ENCODE data around the gene TCOF1.
A peak's percentile ranks its signal among the peaks of the same experiment; 100 is the strongest.

TCOF1 gene

GRCh38 chr5:150350524-150351344, 6.8 kb upstream of the TCOF1 start:
- Histone ChIP-seq H3K27me3 (ENCODE audit: control insufficient read depth in 3 of 3, insufficient read depth in 3 of 3, low read depth in 1 of 3, low read length in 3 of 3) (peaks cover 0 to 4% (median 0%) of the 10 kb centered on the region in 3 experiments), H3K4me3 (ENCODE audit: low read length in 2 of 2) (no peak overlapping the region), H2BK120ac (ENCODE audit: low read depth, low read length) (no peak overlapping the region), H4K8ac (ENCODE audit: low read depth, low read length) (no peak overlapping the region), H2AK5ac (ENCODE audit: low read depth, low read length) (no peak overlapping the region), H3K9ac (ENCODE audit: low read depth, low read length, poor library complexity) (no peak overlapping the region), H2AFZ (ENCODE audit: low read length) (no peak overlapping the region), H3K18ac (ENCODE audit: low read length) (no peak overlapping the region), H3K79me1 (ENCODE audit: low read depth, low read length) (no peaks in the 10 kb centered on the region), H3K27ac (replicated peaks; ENCODE audit: low read length) (no peak overlapping the region), H2BK5ac (ENCODE audit: low read length) (no peak overlapping the region), H4K91ac (ENCODE audit: low read depth, low read length, poor library complexity) (no peak overlapping the region), H3K23ac (ENCODE audit: low read depth, low read length, poor library complexity) (no peak overlapping the region), H3K4me1 (ENCODE audit: control insufficient read depth in 2 of 2, insufficient read depth in 1 of 2, low read depth in 1 of 2, low read length in 2 of 2) (peaks cover 3 to 40% of the 10 kb centered on the region in 2 donors), H2BK15ac (ENCODE audit: low read length) (no peak overlapping the region), H3K9me3 (replicated peaks in 1 of 2; ENCODE audit: control insufficient read depth in 2 of 2, insufficient read depth in 1 of 2, low read depth in 1 of 2, low read length in 2 of 2) (no peaks in the 10 kb centered on the region), H3K4ac (ENCODE audit: low read length) (no peak overlapping the region), H3K36me3 (replicated peaks in 1 of 2; ENCODE audit: control insufficient read depth in 2 of 2, insufficient read depth in 2 of 2, low read length in 2 of 2) (no peaks in the 10 kb centered on the region), H3K14ac (ENCODE audit: low read length) (peak overlapping the region; percentile 42), H3K4me2 (ENCODE audit: insufficient read depth, low read length, poor library complexity, severe bottlenecking) (no peak overlapping the region), H2BK12ac (ENCODE audit: low read length) (no peak overlapping the region)
- no CpG with 5 or more reads among the region's 7 CpGs for WGBS, 2 donors (ENCODE audit: extremely low coverage in 2 of 2, insufficient read length in 2 of 2, insufficient replicate concordance in 1 of 2)
- peak; percentile 36 for DNase-seq (ENCODE audit: low spot score)

DNA sequence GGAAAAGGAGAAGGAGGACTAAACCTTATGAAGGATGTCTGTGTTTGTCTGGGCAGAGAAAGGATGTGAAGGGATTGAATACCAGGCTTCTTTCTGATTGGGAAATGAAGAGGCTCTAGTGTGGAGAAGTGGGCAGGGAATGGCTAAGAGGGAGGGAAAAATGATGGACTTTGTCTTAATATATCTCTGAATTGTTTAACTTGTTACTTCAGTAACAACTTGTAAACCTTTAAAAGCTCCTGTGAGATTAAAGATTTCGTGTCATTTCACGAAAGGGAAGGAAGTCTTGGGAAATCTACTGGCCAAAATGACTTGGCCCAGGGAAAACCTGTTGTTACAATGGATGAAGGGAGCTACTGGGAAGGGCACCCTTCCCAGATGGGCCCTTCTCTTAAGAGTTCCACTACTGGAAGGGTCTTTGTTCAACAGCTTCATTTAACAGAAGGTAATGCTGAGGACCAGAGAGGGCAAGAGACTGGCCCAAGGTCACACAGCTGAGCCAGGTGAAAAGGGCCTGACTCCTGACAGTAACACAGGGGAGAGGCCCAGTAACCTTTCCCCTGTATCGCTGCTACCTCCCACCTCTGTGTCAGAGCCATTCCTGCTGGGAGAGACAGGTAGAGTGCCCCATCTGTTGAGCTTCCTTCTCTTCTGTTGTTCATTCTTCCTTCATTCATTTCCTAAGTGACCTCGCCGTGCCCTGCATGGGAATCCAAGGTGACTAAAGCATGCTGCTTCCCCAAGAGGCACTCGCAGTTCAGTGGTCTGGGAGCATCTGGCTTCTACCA, 5.1 kb upstream of the TCOF1 start:
- H3K9me3 ChIP-seq (replicated peaks in 1 of 2; ENCODE audit: control insufficient read depth in 2 of 2, insufficient read depth in 1 of 2, low read depth in 1 of 2, low read length in 2 of 2): no peaks in the 10 kb centered on the region
- WGBS, 2 donors (ENCODE audit: extremely low coverage in 2 of 2, insufficient read length in 2 of 2, insufficient replicate concordance in 1 of 2): no CpG with 5 or more reads among the region's 6 CpGs

GRCh38 chr5:150353032-150353675, 4.3 kb upstream of the TCOF1 start:
- WGBS, 2 donors (ENCODE audit: extremely low coverage in 2 of 2, insufficient read length in 2 of 2, insufficient replicate concordance in 1 of 2): no CpG with 5 or more reads among the region's 3 CpGs
- H4K91ac ChIP-seq (ENCODE audit: low read depth, low read length, poor library complexity): no peak overlapping the region
- no peak overlapping the region for H2BK12ac ChIP-seq (ENCODE audit: low read length)
- H3K4me1 ChIP-seq (ENCODE audit: control insufficient read depth in 2 of 2, insufficient read depth in 1 of 2, low read depth in 1 of 2, low read length in 2 of 2): peaks cover 3 to 23% of the 10 kb centered on the region in 2 donors
- peaks cover 5% of the 10 kb centered on the region for H3K79me1 ChIP-seq (ENCODE audit: low read depth, low read length)
- H2AK5ac ChIP-seq (ENCODE audit: low read depth, low read length): no peak overlapping the region
- H3K4me3 ChIP-seq (ENCODE audit: low read length in 2 of 2): no peak overlapping the region
- no peak overlapping the region for H3K4me2 ChIP-seq (ENCODE audit: insufficient read depth, low read length, poor library complexity, severe bottlenecking)
- no peaks in the 10 kb centered on the region for H3K36me3 ChIP-seq (replicated peaks in 1 of 2; ENCODE audit: control insufficient read depth in 2 of 2, insufficient read depth in 2 of 2, low read length in 2 of 2)
- H2AFZ ChIP-seq (ENCODE audit: low read length): no peak overlapping the region
- H2BK15ac ChIP-seq (ENCODE audit: low read length): no peak overlapping the region
- H3K9me3 ChIP-seq (replicated peaks in 1 of 2; ENCODE audit: control insufficient read depth in 2 of 2, insufficient read depth in 1 of 2, low read depth in 1 of 2, low read length in 2 of 2): no peaks in the 10 kb centered on the region
- H3K9ac ChIP-seq (ENCODE audit: low read depth, low read length, poor library complexity): no peak overlapping the region
- no peak overlapping the region for H4K8ac ChIP-seq (ENCODE audit: low read depth, low read length)
- no peak overlapping the region for H2BK120ac ChIP-seq (ENCODE audit: low read depth, low read length)
- no peak overlapping the region for H3K18ac ChIP-seq (ENCODE audit: low read length)
- H3K14ac ChIP-seq (ENCODE audit: low read length): no peak overlapping the region
- no peak overlapping the region for H3K23ac ChIP-seq (ENCODE audit: low read depth, low read length, poor library complexity)
- no peak overlapping the region for H3K27ac ChIP-seq (replicated peaks; ENCODE audit: low read length)
- H2BK5ac ChIP-seq (ENCODE audit: low read length): no peak overlapping the region
- peaks cover 0 to 4% (median 0%) of the 10 kb centered on the region in 3 experiments for H3K27me3 ChIP-seq (ENCODE audit: control insufficient read depth in 3 of 3, insufficient read depth in 3 of 3, low read depth in 1 of 3, low read length in 3 of 3)
- H3K4ac ChIP-seq (ENCODE audit: low read length): no peak overlapping the region
- DNase-seq (ENCODE audit: low spot score): no peak

More for the DNA sequence above, 5.1 kb upstream of the TCOF1 start:
- Histone ChIP-seq H2AFZ (ENCODE audit: low read length) (no peak overlapping the region), H3K27ac (replicated peaks; ENCODE audit: low read length) (no peak overlapping the region), H2AK5ac (ENCODE audit: low read depth, low read length) (no peak overlapping the region), H4K8ac (ENCODE audit: low read depth, low read length) (peak overlapping the region; percentile 70), H3K4me2 (ENCODE audit: insufficient read depth, low read length, poor library complexity, severe bottlenecking) (no peak overlapping the region), H3K4me3 (ENCODE audit: low read length in 2 of 2) (no peak overlapping the region), H3K27me3 (ENCODE audit: control insufficient read depth in 3 of 3, insufficient read depth in 3 of 3, low read depth in 1 of 3, low read length in 3 of 3) (peaks cover 0 to 4% (median 0%) of the 10 kb centered on the region in 3 experiments), H3K23ac (ENCODE audit: low read depth, low read length, poor library complexity) (no peak overlapping the region), H2BK15ac (ENCODE audit: low read length) (no peak overlapping the region), H3K4me1 (ENCODE audit: control insufficient read depth in 2 of 2, insufficient read depth in 1 of 2, low read depth in 1 of 2, low read length in 2 of 2) (peaks cover 3 to 30% of the 10 kb centered on the region in 2 donors), H3K18ac (ENCODE audit: low read length) (no peak overlapping the region), H3K14ac (ENCODE audit: low read length) (no peak overlapping the region), H3K4ac (ENCODE audit: low read length) (no peak overlapping the region), H3K9ac (ENCODE audit: low read depth, low read length, poor library complexity) (no peak overlapping the region), H3K79me1 (ENCODE audit: low read depth, low read length) (no peaks in the 10 kb centered on the region), H2BK12ac (ENCODE audit: low read length) (no peak overlapping the region), H2BK5ac (ENCODE audit: low read length) (no peak overlapping the region), H3K36me3 (replicated peaks in 1 of 2; ENCODE audit: control insufficient read depth in 2 of 2, insufficient read depth in 2 of 2, low read length in 2 of 2) (no peaks in the 10 kb centered on the region), H4K91ac (ENCODE audit: low read depth, low read length, poor library complexity) (no peak overlapping the region), H2BK120ac (ENCODE audit: low read depth, low read length) (no peak overlapping the region)
- DNase-seq (ENCODE audit: low spot score): no peak
